Measurements from ENCODE around the gene ADISSP. TPM values are rescaled to one million over a fixed set of nuclear protein-coding genes. Genes with fewer than 3 reads are reported as not detected.

Gene ADISSP
- polyA plus RNA-seq, 1 experiment, result 34.3 TPM

GRCh38 chr20:3705970-3706739 is 61.4 kb downstream of the ADISSP start:
- DNase-seq (ENCODE audit: low read depth), result no peak
- ChIA-PET POLR2A (no interaction called here), CTCF (interaction anchor here (1.2 to 7.6 kb wide), 7 partner anchors 10 to 118 kb away, joined by 3 to 75 read pairs (median 14); partner anchors contain the start of gene CENPB)
- no peaks in the 10 kb centered on the region; the same call in 1 of the 2 replicates for H3K27me3 ChIP-seq (ENCODE audit: control insufficient read depth, insufficient read depth, low read length)
- H3K4me3 ChIP-seq (ENCODE audit: low read depth, low read length), result no peak overlapping the region
- no peak for TF ChIP-seq CTCF (IDR thresholded peaks at IDR 0.05; ENCODE audit: insufficient read depth, low read depth, low read length)
- no peaks in the 10 kb centered on the region for H3K36me3 ChIP-seq (ENCODE audit: control insufficient read depth, insufficient read depth, low read length)

GRCh38 chr20:3705491-3705969 is 62.0 kb downstream of the ADISSP start:
- Histone ChIP-seq H3K4me3 (ENCODE audit: low read depth, low read length) (no peak overlapping the region), H3K27me3 (ENCODE audit: control insufficient read depth, insufficient read depth, low read length) (no peaks in the 10 kb centered on the region; the same call in 1 of the 2 replicates), H3K36me3 (ENCODE audit: control insufficient read depth, insufficient read depth, low read length) (no peaks in the 10 kb centered on the region)
- CTCF ChIA-PET, result interaction anchor here (2.9 to 7.6 kb wide), 2 partner anchors 9 to 27 kb away, joined by 14 to 75 read pairs; no protein-coding TSS in a partner anchor
- POLR2A ChIA-PET, result no interaction called here
- no peak for TF ChIP-seq CTCF (IDR thresholded peaks at IDR 0.05; ENCODE audit: insufficient read depth, low read depth, low read length)
- DNase-seq (ENCODE audit: low read depth), result no peak

GRCh38 chr20:3704087-3704486 is 63.5 kb downstream of the ADISSP start:
- DNase-seq (ENCODE audit: low read depth), result no peak
- Histone ChIP-seq H3K27me3 (ENCODE audit: control insufficient read depth, insufficient read depth, low read length) (no peaks in the 10 kb centered on the region; the same call in 1 of the 2 replicates), H3K36me3 (ENCODE audit: control insufficient read depth, insufficient read depth, low read length) (no peaks in the 10 kb centered on the region), H3K4me3 (ENCODE audit: low read depth, low read length) (no peak overlapping the region)
- CTCF ChIA-PET, result interaction anchor here (0.5 to 7.6 kb wide), 6 partner anchors 11 to 111 kb away, joined by 3 to 75 read pairs (median 3); no protein-coding TSS in a partner anchor
- POLR2A ChIA-PET, result no interaction called here
- TF ChIP-seq CTCF (IDR thresholded peaks at IDR 0.05; ENCODE audit: insufficient read depth, low read depth, low read length), result no peak

Other genes with a start within 250 kb of the ADISSP start
- gene GFRA4, start 104.4 kb downstream of the ADISSP start, polyA plus RNA-seq (2011; rRNA removed), result not detected in 2 replicates
- 53.8 and 82.6 TPM in 2 replicates for gene ADAM33, start 85.7 kb downstream of the ADISSP start, polyA plus RNA-seq (2011; rRNA removed)
- gene SIGLEC1, start 55.2 kb downstream of the ADISSP start, polyA plus RNA-seq (2011; rRNA removed), result not detected in 2 replicates
- gene HSPA12B, start 35.1 kb downstream of the ADISSP start, polyA plus RNA-seq (2011; rRNA removed), result 0.02 TPM in 1 of 2 replicates, not detected in the other
- gene SPEF1, start 13.7 kb upstream of the ADISSP start, polyA plus RNA-seq (2011; rRNA removed), result 0.07 and 0.17 TPM in 2 replicates
- 31.0 and 47.5 TPM in 2 replicates for gene CENPB, start 19.0 kb upstream of the ADISSP start, polyA plus RNA-seq (2011; rRNA removed)
- gene CDC25B, start 28.6 kb upstream of the ADISSP start, polyA plus RNA-seq (2011; rRNA removed), result 41.8 and 68.1 TPM in 2 replicates
- gene AP5S1, start 52.8 kb upstream of the ADISSP start, polyA plus RNA-seq (2011; rRNA removed), result 7.5 and 12.2 TPM in 2 replicates
- 14.8 and 17.4 TPM in 2 replicates for gene MAVS, start 79.1 kb upstream of the ADISSP start, polyA plus RNA-seq (2011; rRNA removed)
- 12.5 and 22.5 TPM in 2 replicates for gene PANK2, start 121.6 kb upstream of the ADISSP start, polyA plus RNA-seq (2011; rRNA removed)
- gene RNF24, start 247.8 kb upstream of the ADISSP start, polyA plus RNA-seq (2011; rRNA removed), result 10.7 and 11.2 TPM in 2 replicates

All from BJ (cell line).